NCI-H2029 (cell line): Measurements from ENCODE around the gene CENPB.

Experiments
- DNase-seq: peaks from one replicate; lab custom pipeline; 2025; lab: John Stamatoyannopoulos, UW

The CENPB gene

DNA sequence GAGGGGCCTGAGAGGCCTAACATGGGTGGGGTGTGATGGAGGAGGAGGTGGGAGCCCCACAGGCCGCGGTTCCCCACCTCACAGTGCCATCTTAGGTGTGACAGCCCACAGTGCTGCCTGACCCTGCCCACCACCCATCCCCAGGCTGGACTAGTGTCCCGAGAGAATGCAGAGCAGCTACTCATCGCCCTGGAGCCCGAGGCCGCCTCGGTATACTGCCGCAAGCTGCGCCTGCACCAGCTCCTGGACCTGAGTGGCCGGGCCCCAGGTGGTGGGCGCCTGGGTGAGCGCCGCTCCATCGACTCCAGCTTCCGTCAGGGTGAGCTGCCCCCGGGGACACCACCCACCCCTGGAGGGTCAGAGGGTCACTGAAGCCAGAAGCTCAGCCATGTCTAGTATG, 38.5 kb downstream of the CENPB start:
- no peak for DNase-seq

DNA sequence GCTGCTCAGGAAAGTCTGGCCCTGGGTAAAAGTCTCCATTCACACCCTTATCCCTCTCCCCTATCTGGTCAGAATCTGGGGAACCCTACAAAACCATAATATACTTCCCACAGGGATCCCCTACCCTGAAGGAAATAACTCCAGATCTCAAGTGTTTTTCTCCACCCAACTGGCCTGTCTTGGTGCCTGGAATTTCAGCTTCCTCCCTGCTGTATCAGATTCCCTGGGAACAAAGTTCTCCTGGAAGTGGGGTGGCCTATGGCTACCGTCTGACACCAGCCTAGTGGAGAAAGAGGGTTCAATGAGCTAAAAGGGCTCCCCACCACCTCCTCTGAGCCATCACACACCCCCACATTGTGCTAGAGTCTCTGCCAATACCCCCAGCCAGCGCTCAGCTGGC, 39.1 kb downstream of the CENPB start:
- DNase-seq = no peak

DNA sequence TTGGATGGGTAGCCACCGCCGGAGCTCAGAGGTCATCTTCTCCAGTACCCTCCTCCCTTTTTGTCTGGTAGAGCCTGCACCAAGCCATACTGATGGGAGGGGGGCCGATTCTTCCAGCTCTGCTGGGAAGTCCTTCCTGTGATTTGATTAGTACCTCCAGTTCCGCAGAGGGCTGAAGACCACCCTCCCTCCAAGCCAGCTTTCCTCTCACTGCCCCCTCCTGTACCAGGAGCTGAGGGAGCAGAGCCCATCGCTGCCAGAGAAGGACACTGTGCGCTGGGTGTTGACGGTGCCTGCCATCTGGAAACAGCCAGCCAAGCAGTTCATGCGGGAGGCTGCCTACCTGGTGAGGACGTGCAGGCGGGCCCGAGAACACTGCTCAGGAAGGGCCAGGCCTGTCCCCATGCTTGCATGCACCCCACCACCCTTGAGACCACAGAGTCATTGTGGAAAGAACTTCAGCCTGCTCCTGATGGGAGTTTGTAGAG, 40.8 kb downstream of the CENPB start:
- no peak for DNase-seq

DNA sequence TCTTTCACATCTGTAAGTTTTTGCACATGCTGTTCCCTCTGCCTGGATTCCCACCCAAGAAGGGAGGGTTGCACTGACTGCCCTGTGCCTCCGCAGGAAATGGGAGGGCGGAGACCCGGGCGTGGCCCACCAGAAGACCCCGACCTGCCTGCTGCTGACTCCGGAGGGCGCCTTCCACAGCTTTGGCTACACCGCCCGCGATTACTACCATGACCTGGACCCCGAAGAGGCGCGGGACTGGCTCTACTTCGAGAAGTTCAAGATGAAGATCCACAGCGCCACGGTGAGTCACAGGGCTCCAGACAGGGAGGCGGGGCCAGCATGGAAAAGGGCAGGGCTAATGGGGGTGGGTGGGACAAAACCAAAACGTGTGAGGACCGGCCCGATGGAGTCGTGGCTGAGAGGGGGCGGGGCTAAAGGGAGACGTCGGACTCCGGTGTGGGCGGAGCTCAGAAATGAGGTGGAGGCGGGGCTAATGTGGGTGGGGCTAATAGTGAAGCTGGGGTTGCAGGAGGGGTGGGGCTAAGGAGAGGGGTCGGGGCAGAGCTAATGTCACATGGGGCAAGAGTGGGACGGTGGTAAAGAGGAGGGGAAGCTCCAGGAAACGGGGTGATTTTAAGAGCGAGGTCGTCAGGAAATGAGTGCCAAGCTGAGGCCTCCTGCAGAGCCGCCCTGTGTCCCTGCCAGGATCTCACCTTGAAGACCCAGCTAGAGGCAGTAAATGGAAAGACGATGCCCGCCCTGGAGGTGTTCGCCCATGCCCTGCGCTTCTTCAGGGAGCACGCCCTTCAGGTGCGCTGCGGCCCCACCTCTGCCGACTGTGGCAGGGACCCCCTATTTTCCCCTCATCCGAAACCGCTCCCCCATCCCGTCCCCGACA, 41.5 kb downstream of the CENPB start:
- peak; percentile 68 for DNase-seq

DNA sequence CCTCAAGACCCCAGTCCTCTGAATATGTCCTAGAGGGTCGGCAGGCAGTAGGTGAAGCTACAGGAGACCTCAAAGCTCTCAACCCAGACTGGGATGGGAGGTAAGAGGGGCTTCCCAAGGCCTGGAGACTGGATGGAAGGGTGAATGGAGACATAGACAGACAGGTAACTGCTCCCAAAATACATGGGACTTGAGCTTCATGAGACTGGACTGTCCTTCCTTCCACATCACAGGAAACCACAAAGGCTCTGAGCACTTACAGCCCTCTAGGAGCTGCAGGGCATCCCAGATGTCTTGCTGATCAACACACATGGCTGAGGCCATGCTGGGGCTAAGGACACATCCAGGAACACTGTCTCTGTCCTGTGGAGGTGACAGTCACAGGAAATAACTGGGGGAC, 42.5 kb downstream of the CENPB start:
- no peak for DNase-seq

DNA sequence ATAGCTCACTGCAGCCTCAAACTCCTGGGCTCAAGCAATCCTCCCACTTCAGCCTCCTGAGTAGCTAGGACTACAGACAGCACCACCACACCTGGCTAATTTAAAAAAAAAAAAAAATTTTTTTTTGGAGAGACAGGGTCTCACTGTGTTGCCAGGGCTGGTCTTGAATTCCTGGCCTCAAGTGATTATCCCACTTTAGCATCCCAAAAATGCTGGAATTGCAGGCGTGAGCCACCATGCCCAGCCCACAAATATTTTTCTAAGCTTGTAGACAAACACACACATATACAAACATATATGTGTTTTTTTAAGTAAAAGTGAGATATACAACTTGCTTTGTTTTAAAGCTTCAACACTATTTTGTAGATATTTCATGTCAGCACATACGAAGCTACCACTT, 43.3 kb downstream of the CENPB start:
- no peak for DNase-seq

DNA sequence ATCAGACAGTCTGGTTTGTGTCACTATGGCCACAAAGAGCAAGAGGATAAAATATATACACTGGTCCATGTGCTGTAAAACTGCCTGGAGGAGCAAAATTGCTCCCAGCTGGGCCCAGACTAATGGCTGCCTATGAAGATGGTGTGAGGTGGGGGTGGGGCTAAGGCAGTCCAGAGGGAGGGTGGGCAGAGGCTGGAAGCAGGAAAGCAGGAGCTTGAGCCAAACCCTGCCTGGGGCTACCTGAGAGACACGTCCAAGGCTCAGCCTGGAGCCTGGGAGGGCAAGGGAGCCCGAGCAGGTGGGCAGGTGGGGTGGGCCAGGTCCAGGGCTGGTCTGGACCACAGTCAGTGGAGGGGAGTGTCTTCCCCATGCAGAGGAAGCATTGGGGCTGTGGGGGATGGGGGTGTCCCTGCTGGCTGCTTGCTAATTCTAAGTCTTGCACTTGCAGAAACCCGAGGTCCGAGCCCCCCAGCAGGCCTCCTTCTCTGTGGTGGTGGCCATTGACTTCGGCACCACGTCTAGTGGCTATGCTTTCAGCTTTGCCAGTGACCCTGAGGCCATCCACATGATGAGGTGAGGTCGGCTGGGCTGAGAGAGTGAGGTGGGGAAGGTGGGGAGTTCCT, 44.6 kb downstream of the CENPB start:
- no peak for DNase-seq

DNA sequence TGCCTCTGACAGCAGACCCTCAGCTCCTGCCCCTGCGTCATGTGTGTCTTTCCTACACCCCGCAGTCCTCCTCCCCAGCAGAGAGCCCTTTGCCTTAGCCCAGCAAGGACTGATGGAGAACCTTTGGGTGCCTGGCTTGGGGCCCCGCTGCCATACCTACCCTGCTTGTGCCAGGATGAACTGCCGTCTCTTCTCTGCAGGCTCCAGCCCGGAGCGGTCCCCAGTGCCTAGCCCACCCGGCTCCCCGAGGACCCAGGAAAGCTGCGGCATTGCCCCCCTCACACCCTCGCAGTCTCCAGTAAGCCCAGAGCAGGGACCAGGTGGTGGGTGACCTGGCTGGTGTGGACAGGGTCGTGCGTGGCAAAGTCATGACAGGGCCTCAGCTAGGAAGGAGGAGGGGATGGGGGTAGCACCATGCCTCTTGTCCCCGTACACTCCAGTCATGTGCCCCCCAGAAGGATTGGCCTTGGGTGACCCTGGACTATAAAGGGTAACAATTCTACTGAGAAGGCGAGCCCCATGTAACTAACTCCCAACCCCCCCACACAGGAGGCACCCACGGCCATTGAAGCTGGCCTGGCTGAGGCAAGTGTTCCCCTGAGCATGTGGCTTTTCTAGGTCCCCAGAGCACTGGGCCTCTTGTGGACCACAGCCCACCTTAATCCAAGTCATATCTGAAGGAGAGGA, 45.8 kb downstream of the CENPB start:
- DNase-seq = no peak

DNA sequence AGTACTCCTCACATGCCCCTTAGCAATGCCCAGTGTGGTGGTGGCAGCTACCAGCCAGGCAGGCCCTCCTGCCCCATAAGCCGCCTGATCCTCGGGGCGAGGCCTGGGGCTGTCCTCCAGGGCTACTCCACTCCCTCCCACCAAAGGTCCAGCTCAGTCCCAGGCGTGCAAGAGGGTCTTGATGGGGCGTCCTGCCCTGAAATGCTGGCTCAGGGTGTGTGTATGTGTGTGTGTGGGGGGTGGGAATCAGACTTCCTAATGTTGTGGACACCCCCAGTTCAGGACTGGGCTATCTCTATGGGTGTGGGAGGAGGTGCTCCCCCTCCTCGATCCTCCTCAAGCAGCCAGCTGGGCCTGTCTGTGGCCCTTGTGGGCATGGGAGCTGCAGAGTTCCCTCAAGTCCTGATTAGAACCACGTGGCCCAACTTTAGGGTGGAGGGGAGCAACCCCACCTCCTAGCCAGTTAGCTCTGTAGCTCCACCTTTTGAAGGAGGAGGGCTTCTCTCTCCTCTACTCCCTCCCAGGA, 46.6 kb downstream of the CENPB start:
- DNase-seq = no peak

DNA sequence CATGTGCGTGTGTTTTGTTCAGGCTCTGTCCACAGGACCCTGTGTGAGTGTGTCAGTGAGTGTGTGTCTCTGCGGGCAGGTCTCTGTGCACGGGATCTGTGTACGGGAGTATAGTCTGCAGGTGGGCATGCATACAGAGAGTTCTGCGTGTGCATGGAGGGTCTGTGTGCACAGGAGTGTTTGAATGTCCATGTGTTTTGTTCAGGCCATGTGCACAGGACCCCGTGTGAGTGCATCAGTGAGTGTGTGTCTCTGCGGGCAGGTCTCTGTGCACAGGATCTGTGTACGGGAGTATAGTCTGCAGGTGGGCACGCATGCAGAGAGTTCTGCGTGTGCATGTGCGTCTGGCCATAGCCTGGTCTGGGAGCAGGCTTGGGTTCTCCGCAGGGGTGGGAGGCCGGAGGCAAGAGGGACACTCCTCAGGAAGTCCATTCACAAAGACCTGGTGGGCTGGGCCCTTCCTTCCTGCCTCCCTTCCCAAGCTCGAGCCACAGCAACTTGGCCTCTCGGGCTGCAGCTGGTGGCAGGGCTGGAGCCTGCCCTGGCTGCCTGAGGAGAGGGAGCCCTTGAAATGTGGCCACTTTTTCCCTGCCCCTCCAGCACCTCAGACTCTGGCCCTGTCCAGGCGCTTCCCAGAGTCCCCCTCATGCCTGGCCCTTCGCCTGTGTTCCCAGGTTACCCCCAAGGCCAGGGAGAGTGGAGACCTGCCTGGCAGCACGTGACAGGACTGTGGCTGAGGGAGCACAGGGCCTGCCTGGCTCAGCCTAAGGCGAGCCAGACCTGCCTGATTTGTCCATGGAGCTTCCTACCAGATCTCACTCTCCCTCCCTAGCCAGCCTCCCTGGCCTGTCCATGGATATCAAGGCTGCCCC, 47.2 kb downstream of the CENPB start:
- no peak for DNase-seq

DNA sequence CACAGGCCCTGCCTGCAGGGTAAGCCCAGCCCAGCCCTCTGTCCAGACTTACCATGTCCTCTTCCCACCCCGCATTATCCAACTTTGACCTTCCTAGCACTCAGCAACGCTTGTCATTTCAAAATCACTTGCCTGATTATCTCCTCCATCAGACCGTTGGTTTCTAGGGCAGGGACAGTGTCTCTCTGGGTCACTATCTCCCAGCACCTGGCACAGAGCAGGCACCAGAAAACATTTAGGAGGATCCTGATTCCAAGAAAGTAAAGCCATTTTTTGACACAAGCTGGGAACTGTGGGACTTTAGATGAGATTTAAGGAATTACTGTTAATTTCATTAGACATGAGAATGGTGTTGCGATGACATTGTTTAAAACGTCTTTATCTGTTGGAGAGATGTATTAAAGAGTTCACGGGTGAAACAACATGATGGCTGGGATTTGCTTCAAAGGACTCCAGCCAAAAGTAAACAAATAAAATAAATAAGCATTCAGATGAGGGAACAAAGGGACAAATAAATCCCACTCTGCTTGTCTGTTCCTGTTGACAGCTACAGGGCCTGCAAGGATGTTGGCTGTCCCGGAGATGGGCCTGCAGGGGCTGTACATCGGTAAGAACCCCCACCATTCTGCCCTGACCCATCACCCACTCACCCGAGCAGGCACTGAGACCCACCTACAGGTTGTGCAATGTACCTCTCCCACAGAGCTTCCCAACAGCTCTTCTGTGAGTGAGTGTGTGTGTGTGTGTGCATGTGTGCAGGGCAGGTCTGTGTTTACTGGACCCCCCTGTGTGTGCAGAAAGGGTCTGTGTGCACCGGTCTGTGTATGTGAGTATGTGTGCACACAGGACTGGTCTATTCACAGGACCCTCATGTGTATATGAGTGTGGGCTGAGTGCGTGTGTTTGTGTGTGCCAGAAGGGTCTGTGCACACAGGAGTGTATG, 48.2 kb downstream of the CENPB start:
- no peak for DNase-seq

DNA sequence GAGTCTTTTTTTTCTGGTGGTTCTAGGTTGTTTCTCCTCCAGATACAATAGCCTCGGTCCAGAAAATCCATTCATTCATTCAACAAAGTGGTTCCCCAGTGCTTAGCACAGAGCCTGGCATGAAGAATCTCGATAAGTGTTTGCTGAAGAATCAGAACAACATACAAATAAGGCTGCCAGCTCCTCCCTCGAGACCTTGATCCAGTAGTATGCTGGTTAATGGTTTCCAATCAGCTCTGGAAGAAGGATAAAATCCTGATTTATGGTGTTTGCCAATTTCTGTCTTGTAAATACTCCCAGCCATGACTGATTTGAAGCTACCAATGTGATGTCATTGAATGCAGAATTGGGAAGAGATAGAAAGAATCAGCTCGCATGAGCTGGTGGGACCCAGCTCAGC, 50.8 kb downstream of the CENPB start:
- no peak for DNase-seq

DNA sequence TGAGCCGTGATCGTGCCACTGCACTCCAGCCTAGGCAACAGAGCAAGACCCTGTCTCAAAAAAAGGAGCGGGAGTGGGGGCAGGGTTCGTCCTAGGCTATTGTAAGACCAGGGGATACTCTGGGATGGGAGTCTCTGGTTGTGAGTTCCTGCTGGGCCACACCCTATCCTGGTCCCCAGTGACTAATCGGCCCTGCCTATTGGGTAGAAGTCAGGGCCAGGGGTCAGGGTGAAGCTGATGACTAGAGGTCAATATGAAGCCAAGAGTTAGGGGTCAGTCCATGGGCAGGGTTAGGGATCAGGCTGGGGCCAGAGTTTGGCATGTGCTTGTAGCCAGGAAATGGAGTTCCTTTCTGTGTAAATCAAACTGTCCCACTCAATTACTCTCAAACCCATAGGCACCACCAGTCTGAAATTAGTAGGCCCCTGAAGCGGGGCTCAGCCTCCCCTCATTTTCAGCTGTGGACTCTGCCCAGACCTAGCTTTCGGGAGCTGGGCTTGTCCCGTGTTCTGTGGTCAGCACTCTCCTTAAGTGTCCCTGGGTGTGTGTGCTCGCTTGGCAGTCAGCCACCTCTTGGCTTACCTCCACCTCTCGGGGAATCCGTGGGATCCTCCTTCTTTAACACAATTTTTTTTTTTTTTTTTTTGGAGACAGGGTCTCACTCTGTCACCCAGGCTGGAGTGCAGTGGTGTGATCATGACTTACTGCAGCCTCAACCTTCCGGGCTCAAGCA, 52.3 kb downstream of the CENPB start:
- DNase-seq = peak; percentile 17
